HuH-7 (cell line): Measurements from ENCODE around the gene UGT1A5.

Experiments
- DNase-seq: peaks from one replicate; pipeline ENCODE4 v3.0.0; 2011; ENCODE audit warnings: low spot score

The UGT1A5 gene

GRCh38 chr2:233712611-233713261 lies at the start of gene UGT1A5:
Gene UGT1A5 (plus strand): TSS chr2:233712907. CDS start chr2:233712992, 85 bp downstream.
- no peak for DNase-seq

- DNase-seq = no peak
These were observed 48.8 kb upstream of the UGT1A5 start for GRCh38 chr2:233663911-233664310.

GRCh38 chr2:233668605-233669260 lies 44.0 kb upstream of the UGT1A5 start:
- no peak for DNase-seq

GRCh38 chr2:233671290-233672161 lies 41.2 kb upstream of the UGT1A5 start, which contains the start of gene UGT1A9:
Gene UGT1A9 (plus strand): TSS chr2:233671898. CDS start chr2:233671935, 37 bp downstream.
- DNase-seq = no peak

- DNase-seq = no peak
These were observed 39.8 kb upstream of the UGT1A5 start for GRCh38 chr2:233672886-233673285.

- DNase-seq = no peak
These were observed 38.8 kb upstream of the UGT1A5 start for GRCh38 chr2:233673896-233674295.

GRCh38 chr2:233674314-233674713 lies 38.4 kb upstream of the UGT1A5 start:
- DNase-seq = no peak

GRCh38 chr2:233674995-233675394 lies 37.7 kb upstream of the UGT1A5 start:
- DNase-seq = no peak

GRCh38 chr2:233676046-233676445 lies 36.7 kb upstream of the UGT1A5 start:
- no peak for DNase-seq

GRCh38 chr2:233679196-233679595 lies 33.5 kb upstream of the UGT1A5 start:
- no peak for DNase-seq

- DNase-seq = no peak
These were observed 32.2 kb upstream of the UGT1A5 start for GRCh38 chr2:233680361-233681045.

- DNase-seq = no peak
These were observed 31.1 kb upstream of the UGT1A5 start, which contains the start of gene UGT1A7 for GRCh38 chr2:233681521-233682099. Gene UGT1A7 (plus strand): TSS chr2:233681901. CDS start chr2:233681938, 37 bp downstream.

- no peak for DNase-seq
These were observed 28.1 kb upstream of the UGT1A5 start for GRCh38 chr2:233684640-233685039.

- DNase-seq = no peak
These were observed 25.8 kb upstream of the UGT1A5 start for GRCh38 chr2:233686928-233687327.

- DNase-seq = no peak
These were observed 24.4 kb upstream of the UGT1A5 start for GRCh38 chr2:233688341-233688740.

GRCh38 chr2:233689031-233689430 lies 23.7 kb upstream of the UGT1A5 start:
- no peak for DNase-seq

GRCh38 chr2:233689501-233689900 lies 23.2 kb upstream of the UGT1A5 start:
- no peak for DNase-seq

- DNase-seq = no peak
These were observed 22.3 kb upstream of the UGT1A5 start for GRCh38 chr2:233690444-233690843.

- no peak for DNase-seq
These were observed 21.0 kb upstream of the UGT1A5 start for GRCh38 chr2:233691443-233692433.

GRCh38 chr2:233692648-233693047 lies 20.1 kb upstream of the UGT1A5 start, which contains the start of gene UGT1A6:
Gene UGT1A6 (plus strand): TSS chr2:233692890. CDS start chr2:233693005, 115 bp downstream.
- no peak for DNase-seq
